ENCODE measurements around the gene SPAAR. TPM values are rescaled to one million over a fixed set of nuclear protein-coding genes. Genes with fewer than 3 reads are reported as not detected.
A peak's percentile ranks its signal among the peaks of the same experiment; 100 is the strongest.

Gene SPAAR
- total RNA-seq, 1 donor from 2014 or later = not detected

- peak; percentile 27 for DNase-seq
- intact Hi-C loops (cut with micrococcal nuclease) = loop anchor here (1.0 kb wide), 2 partner anchors 42 to 155 kb away; no protein-coding TSS in a partner anchor
- peak; percentile 67 for TF ChIP-seq CTCF (IDR thresholded peaks at IDR 0.05)
- peaks cover 21% of the 10 kb centered on the region for H3K27me3 Mint-ChIP-seq
- H3K4me3 Mint-ChIP-seq = no peak overlapping the region
- H3K36me3 Mint-ChIP-seq (ENCODE audit: low read depth) = no peaks in the 10 kb centered on the region
- peak; percentile 47 for ATAC-seq (ENCODE audit: low read depth)
- ChIA-PET POLR2A (no interaction called here), CTCF (interaction anchor here (0.6 to 4.7 kb wide), 7 partner anchors 8 to 63 kb away, joined by 3 to 38 read pairs (median 4); partner anchors contain the start of gene SPAAR)
- H3K4me1 Mint-ChIP-seq = peaks cover 3% of the 10 kb centered on the region
- H3K9me3 Mint-ChIP-seq = no peaks in the 10 kb centered on the region
- H3K27ac Mint-ChIP-seq = no peak overlapping the region
Observed at GRCh38 chr9:35945341-35946018, 36.2 kb downstream of the SPAAR start.

- DNase-seq = no peak
- ATAC-seq (ENCODE audit: low read depth) = no peak
- intact Hi-C loops (cut with micrococcal nuclease) = no loop called here
- Mint-ChIP-seq H3K27me3 (peaks cover 21% of the 10 kb centered on the region), H3K27ac (no peak overlapping the region), H3K9me3 (no peaks in the 10 kb centered on the region), H3K4me1 (peaks cover 3% of the 10 kb centered on the region), H3K4me3 (no peak overlapping the region), H3K36me3 (ENCODE audit: low read depth) (no peaks in the 10 kb centered on the region)
- ChIA-PET POLR2A (no interaction called here), CTCF (interaction anchor here (2.1 kb wide), 1 partner anchor 11 kb away, joined by 4 read pairs; no protein-coding TSS in a partner anchor)
- TF ChIP-seq CTCF (IDR thresholded peaks at IDR 0.05) = no peak
Observed at GRCh38 chr9:35948451-35948850, 39.2 kb downstream of the SPAAR start.

- ChIA-PET CTCF (interaction anchor here (2.1 kb wide), 1 partner anchor 10 kb away, joined by 4 read pairs; no protein-coding TSS in a partner anchor), POLR2A (no interaction called here)
- DNase-seq = no peak
- no peak overlapping the region for H3K27ac Mint-ChIP-seq
- no peaks in the 10 kb centered on the region for H3K9me3 Mint-ChIP-seq
- intact Hi-C loops (cut with micrococcal nuclease) = no loop called here
- ATAC-seq (ENCODE audit: low read depth) = no peak
- TF ChIP-seq CTCF (IDR thresholded peaks at IDR 0.05) = no peak
- H3K4me1 Mint-ChIP-seq = peaks cover 3% of the 10 kb centered on the region
- H3K4me3 Mint-ChIP-seq = no peak overlapping the region
- H3K36me3 Mint-ChIP-seq (ENCODE audit: low read depth) = no peaks in the 10 kb centered on the region
- H3K27me3 Mint-ChIP-seq = peaks cover 20% of the 10 kb centered on the region
Observed at GRCh38 chr9:35948901-35949318, 39.6 kb downstream of the SPAAR start.

- ChIA-PET POLR2A (no interaction called here), CTCF (interaction anchor here (1.5 to 2.3 kb wide), 2 partner anchors 56 to 71 kb away, joined by 5 to 13 read pairs; no protein-coding TSS in a partner anchor)
- ATAC-seq (ENCODE audit: low read depth) (no peak), DNase-seq (no peak)
- H3K4me1 Mint-ChIP-seq = no peaks in the 10 kb centered on the region
- H3K36me3 Mint-ChIP-seq (ENCODE audit: low read depth) = no peaks in the 10 kb centered on the region
- H3K9me3 Mint-ChIP-seq = no peaks in the 10 kb centered on the region
- peaks cover 28% of the 10 kb centered on the region for H3K27me3 Mint-ChIP-seq
- intact Hi-C loops (cut with micrococcal nuclease) = no loop called here
- no peak overlapping the region for H3K27ac Mint-ChIP-seq
- H3K4me3 Mint-ChIP-seq = no peak overlapping the region
- TF ChIP-seq CTCF (IDR thresholded peaks at IDR 0.05) = no peak
Observed at GRCh38 chr9:35951736-35952135, 42.4 kb downstream of the SPAAR start.

GRCh38 chr9:35952526-35953191 is 43.4 kb downstream of the SPAAR start:
- TF ChIP-seq CTCF (IDR thresholded peaks at IDR 0.05) = no peak
- intact Hi-C loops (cut with micrococcal nuclease) = no loop called here
- Mint-ChIP-seq H3K9me3 (no peaks in the 10 kb centered on the region), H3K4me1 (no peaks in the 10 kb centered on the region), H3K27me3 (peaks cover 28% of the 10 kb centered on the region), H3K36me3 (ENCODE audit: low read depth) (no peaks in the 10 kb centered on the region), H3K27ac (no peak overlapping the region), H3K4me3 (no peak overlapping the region)
- CTCF ChIA-PET = interaction anchor here (0.7 to 2.3 kb wide), 6 partner anchors 8 to 70 kb away, joined by 3 to 13 read pairs (median 4); no protein-coding TSS in a partner anchor
- DNase-seq = no peak
- POLR2A ChIA-PET = no interaction called here
- no peak for ATAC-seq (ENCODE audit: low read depth)
